ENCODE data around the gene ZNF862. TPM values are rescaled to one million over a fixed set of nuclear protein-coding genes. Genes with fewer than 3 reads are reported as not detected.

The ZNF862 gene
- total RNA-seq, 1 donor from 2014 or later = 23.9 TPM

DNA sequence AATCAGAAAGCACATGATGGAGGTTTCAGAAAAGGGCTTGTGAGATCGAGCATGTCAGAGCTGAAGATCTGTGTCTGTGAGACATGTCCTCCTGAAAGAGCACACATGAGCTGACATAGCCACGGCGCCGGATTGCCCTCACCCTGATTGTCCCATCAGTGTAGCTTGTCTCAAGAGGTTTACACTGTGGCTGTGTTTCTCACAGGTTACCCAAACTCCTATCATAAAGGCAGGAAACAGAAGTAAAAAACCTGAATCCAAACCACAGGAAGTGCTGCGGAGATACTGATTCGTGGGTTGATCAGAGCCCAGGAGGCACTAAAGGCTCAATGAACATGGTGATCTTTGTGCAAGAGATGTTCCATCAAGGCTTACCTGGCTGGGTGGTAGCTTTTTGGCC, 31.7 kb downstream of the ZNF862 start:
- Mint-ChIP-seq H3K27me3 (no peaks in the 10 kb centered on the region), H3K9me3 (no peaks in the 10 kb centered on the region), H3K4me3 (no peak overlapping the region), H3K4me1 (ENCODE audit: unreplicated experiment) (peaks cover 15% of the 10 kb centered on the region), H3K27ac (peak overlapping the region; percentile 44), H3K36me3 (no peaks in the 10 kb centered on the region)
- no peak for DNase-seq (ENCODE audit: extremely low spot score, unreplicated experiment)
- TF ChIP-seq, protein P1, sequence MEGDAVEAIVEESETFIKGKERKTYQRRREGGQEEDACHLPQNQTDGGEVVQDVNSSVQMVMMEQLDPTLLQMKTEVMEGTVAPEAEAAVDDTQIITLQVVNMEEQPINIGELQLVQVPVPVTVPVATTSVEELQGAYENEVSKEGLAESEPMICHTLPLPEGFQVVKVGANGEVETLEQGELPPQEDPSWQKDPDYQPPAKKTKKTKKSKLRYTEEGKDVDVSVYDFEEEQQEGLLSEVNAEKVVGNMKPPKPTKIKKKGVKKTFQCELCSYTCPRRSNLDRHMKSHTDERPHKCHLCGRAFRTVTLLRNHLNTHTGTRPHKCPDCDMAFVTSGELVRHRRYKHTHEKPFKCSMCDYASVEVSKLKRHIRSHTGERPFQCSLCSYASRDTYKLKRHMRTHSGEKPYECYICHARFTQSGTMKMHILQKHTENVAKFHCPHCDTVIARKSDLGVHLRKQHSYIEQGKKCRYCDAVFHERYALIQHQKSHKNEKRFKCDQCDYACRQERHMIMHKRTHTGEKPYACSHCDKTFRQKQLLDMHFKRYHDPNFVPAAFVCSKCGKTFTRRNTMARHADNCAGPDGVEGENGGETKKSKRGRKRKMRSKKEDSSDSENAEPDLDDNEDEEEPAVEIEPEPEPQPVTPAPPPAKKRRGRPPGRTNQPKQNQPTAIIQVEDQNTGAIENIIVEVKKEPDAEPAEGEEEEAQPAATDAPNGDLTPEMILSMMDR (conservative IDR thresholded peaks at IDR 0.05) = no peak

DNA sequence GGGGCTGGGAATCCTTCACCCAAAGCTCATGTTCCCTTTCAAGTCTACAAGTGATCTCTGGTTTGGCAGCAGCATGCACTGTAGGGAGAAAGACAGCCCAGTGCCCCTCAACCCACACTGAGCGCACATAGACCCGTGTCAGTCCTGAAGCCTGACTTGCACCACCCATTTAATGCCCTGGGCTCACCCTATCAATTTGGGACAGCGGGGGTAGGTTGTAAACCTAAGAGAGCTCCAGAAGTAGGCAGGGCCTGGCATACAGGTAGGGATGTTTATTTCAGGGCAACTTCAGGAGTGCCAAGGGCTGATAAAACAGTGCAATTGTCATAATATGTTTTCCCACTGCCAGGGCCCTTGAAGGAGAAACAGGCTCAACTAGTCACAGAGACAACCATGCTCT, 32.1 kb downstream of the ZNF862 start:
- TF ChIP-seq, protein P1 (conservative IDR thresholded peaks at IDR 0.05) = no peak
- H3K27me3 Mint-ChIP-seq = no peaks in the 10 kb centered on the region
- no peak for DNase-seq (ENCODE audit: extremely low spot score, unreplicated experiment)
- no peaks in the 10 kb centered on the region for H3K36me3 Mint-ChIP-seq
- H3K9me3 Mint-ChIP-seq = no peaks in the 10 kb centered on the region
- H3K4me1 Mint-ChIP-seq (ENCODE audit: unreplicated experiment) = peaks cover 17% of the 10 kb centered on the region
- H3K27ac Mint-ChIP-seq = peak overlapping the region; percentile 44
- no peak overlapping the region for H3K4me3 Mint-ChIP-seq

DNA sequence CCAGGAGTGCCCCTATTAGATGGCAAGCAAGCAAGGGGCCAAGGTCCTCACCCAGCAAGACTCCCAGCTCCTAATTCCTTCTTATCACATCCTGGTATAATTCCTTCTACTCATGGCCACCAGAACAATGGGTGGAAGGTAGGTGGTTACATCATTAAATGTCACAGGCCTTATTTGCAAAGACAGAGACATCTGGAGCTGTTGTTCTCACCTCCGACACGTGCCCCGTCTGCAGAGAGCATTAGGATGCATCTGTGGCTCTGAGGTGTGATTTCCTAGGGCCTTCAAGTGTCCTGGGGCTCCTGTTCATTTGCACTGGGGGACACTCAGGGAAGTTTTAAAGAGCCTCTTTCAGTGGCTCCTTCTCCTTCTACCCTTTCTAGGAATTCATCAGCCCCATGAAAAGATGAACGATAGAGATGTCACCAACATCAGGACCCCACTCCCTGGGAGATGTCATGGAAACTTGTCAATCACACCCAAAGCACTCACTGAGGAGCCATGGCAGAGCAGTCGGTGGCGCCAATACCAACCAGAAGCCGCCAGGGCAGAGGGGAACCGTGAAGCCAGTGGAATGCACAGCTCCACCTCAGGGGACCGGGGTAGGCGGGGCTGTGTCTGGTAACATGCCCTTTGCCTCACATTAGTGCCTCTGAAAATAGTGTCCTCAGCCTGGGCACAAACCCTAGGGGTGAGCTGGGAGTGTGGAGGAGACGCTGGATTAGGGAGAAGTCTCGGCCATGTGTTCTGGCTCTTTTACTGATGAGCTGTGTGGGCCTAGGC, 32.7 kb downstream of the ZNF862 start:
- no peaks in the 10 kb centered on the region for H3K36me3 Mint-ChIP-seq

DNA sequence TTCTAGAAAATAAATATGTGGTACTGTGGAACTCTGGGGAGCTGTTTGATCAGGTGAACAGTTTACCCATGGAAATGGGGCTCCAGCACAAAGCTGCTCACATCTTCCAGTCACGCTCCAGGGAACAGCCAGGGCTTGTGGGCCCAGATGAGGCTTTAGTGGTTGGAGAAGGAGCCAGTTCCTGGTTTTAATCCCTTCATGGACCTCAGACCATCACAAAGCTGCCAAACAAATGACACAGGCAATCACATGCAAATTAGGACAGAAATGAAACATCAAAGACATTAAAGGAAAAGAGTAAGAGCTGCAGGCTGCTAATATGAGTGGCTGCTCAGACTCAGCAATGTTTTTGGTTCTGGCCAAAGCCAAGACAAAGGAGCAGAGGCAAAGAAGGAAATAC, 33.4 kb downstream of the ZNF862 start:
- H3K4me3 Mint-ChIP-seq = peak overlapping the region; percentile 40
- TF ChIP-seq, protein P1 (conservative IDR thresholded peaks at IDR 0.05) = no peak
- H3K9me3 Mint-ChIP-seq = no peaks in the 10 kb centered on the region
- no peak for DNase-seq (ENCODE audit: extremely low spot score, unreplicated experiment)
- no peaks in the 10 kb centered on the region for H3K36me3 Mint-ChIP-seq
- H3K27ac Mint-ChIP-seq = peak overlapping the region; percentile 17
- H3K4me1 Mint-ChIP-seq (ENCODE audit: unreplicated experiment) = peaks cover 17% of the 10 kb centered on the region
- no peaks in the 10 kb centered on the region for H3K27me3 Mint-ChIP-seq

More for the DNA sequence above, 32.7 kb downstream of the ZNF862 start:
- Mint-ChIP-seq H3K4me3 (no peak overlapping the region), H3K27me3 (no peaks in the 10 kb centered on the region), H3K9me3 (no peaks in the 10 kb centered on the region), H3K27ac (no peak overlapping the region), H3K4me1 (ENCODE audit: unreplicated experiment) (peaks cover 17% of the 10 kb centered on the region)
- TF ChIP-seq, protein P1 (conservative IDR thresholded peaks at IDR 0.05) = no peak
- no peak for DNase-seq (ENCODE audit: extremely low spot score, unreplicated experiment)

DNA sequence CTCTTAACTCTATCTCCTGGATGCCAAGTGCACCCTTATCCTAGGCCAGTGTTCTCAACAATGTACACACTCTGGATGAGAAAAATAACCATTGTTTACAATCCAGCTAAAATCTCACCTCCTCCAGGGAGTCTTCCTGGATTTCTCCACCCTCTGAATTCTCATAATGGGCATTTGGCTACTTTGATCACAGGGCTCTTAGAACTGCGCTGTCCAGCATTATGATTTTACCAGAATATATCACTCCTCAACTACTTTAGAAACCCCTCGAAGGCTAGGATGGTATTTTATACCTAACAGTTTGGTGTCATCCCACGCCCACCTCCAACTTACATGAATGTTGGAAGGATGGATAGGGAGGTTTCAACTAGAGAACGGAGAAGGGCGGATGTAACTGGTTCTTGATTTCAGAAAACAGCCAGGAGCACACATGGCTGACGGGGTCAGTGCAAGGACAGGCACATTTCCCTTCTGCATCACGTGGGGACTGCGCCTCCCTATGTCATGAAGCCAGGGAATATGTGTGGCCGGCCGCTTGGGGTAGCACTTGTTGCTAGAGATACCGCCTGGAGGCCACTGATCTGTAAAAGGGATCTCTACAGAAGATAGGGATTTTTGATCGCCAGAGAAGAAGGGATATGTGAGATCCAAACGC, 34.4 kb downstream of the ZNF862 start:
- Mint-ChIP-seq H3K4me1 (ENCODE audit: unreplicated experiment) (peaks cover 17% of the 10 kb centered on the region), H3K9me3 (no peaks in the 10 kb centered on the region), H3K27me3 (no peaks in the 10 kb centered on the region), H3K4me3 (peak overlapping the region; percentile 93), H3K36me3 (no peaks in the 10 kb centered on the region), H3K27ac (peak overlapping the region; percentile 100)
- no peak for DNase-seq (ENCODE audit: extremely low spot score, unreplicated experiment)
- TF ChIP-seq, protein P1 (conservative IDR thresholded peaks at IDR 0.05) = peak; percentile 62
